HepG2 (cell line): ENCODE measurements around the gene SEPTIN10. TPM values are rescaled to one million over a fixed set of nuclear protein-coding genes. Genes with fewer than 3 reads are reported as not detected.
A peak's percentile ranks its signal among the peaks of the same experiment; 100 is the strongest.

ENCODE experiments used
- CBFB ChIP-seq: sonication (generic); formaldehyde crosslinking; IDR thresholded peaks from 2 replicates; pipeline ENCODE4 v1.4.0; 2020; ENCODE audit warnings: missing genetic modification reagents
- DMAP1 ChIP-seq: IDR thresholded peaks from 2 replicates; pipeline ENCODE4 v1.6.1; 2016
- DNMT3B ChIP-seq: conservative IDR thresholded peaks from 2 replicates; pipeline ENCODE4 v1.6.1; 2016; ENCODE audit warnings: missing biosample characterization, control low read depth
- FOSL2 ChIP-seq: sonication (generic); formaldehyde crosslinking; IDR thresholded peaks from 2 replicates; pipeline ENCODE4 v1.4.0; 2020; ENCODE audit warnings: missing genetic modification reagents
- HNRNPH1 ChIP-seq: fragments of 200-400 bp; formaldehyde crosslinking; optimal IDR thresholded peaks from 2 replicates; pipeline ENCODE3; 2017; ENCODE audit warnings: mild to moderate bottlenecking, low read depth, low read length
- KDM1A ChIP-seq: IDR thresholded peaks from 2 replicates; pipeline ENCODE4 v1.6.1; 2016; ENCODE audit warnings: missing compliant biosample characterization
- KDM6A ChIP-seq: IDR thresholded peaks from 2 replicates; pipeline ENCODE4 v1.6.1; 2016; ENCODE audit warnings: low read depth
- MAFF ChIP-seq: IDR thresholded peaks from 2 replicates; pipeline ENCODE4 v1.6.1; 2011; ENCODE audit warnings: low read depth, low read length, improper control_type of control experiment
- NFE2L1 ChIP-seq: sonication (generic); formaldehyde crosslinking; IDR thresholded peaks from 2 replicates; pipeline ENCODE4 v1.4.0; 2020; ENCODE audit warnings: missing genetic modification reagents, mild to moderate bottlenecking, borderline replicate concordance
- SKIL ChIP-seq: sonication (generic); formaldehyde crosslinking; IDR thresholded peaks from 2 replicates; pipeline ENCODE4 v1.8.0; 2022; ENCODE audit warnings: missing genetic modification reagents, mild to moderate bottlenecking, moderate library complexity, borderline replicate concordance
- TERF1 ChIP-seq: sonication (generic); formaldehyde crosslinking; IDR thresholded peaks from 2 replicates; pipeline ENCODE4 v1.8.0; 2022; ENCODE audit warnings: mild to moderate bottlenecking, missing genetic modification reagents, moderate library complexity
- TFDP1 ChIP-seq: IDR thresholded peaks from 2 replicates; pipeline ENCODE4 v1.6.1; 2016; ENCODE audit warnings: missing compliant biosample characterization, missing genetic modification reagents, borderline replicate concordance
- TFDP2 ChIP-seq: sonication (generic); formaldehyde crosslinking; IDR thresholded peaks from 2 replicates; pipeline ENCODE4 v1.4.0; 2020; ENCODE audit warnings: missing genetic modification reagents
- TRIM24 ChIP-seq: sonication (generic); formaldehyde crosslinking; IDR thresholded peaks from 2 replicates; pipeline ENCODE4 v1.8.0; 2022; ENCODE audit warnings: mild to moderate bottlenecking, missing genetic modification reagents
- ZBTB33 ChIP-seq: sonication (generic); formaldehyde crosslinking; IDR thresholded peaks from 2 replicates; pipeline ENCODE4 v1.4.0; 2020; ENCODE audit warnings: missing genetic modification reagents
- ZNF292 ChIP-seq: sonication (generic); formaldehyde crosslinking; IDR thresholded peaks from 2 replicates; pipeline ENCODE4 v1.8.1; 2022; ENCODE audit warnings: mild to moderate bottlenecking, low read depth, missing genetic modification reagents, borderline replicate concordance
- ZNF660 ChIP-seq: sonication (generic); formaldehyde crosslinking; IDR thresholded peaks from 2 replicates; pipeline ENCODE4 v1.5.1; 2020; ENCODE audit warnings: mild to moderate bottlenecking, low read depth, missing genetic modification reagents, borderline replicate concordance
- polyA plus RNA-seq, 8 experiments: library from polyadenylated mRNA; depleted of rRNA in 3 of 8; stranded (reverse) in 7 of 8; unstranded in 1 of 8; fragments of >200 nt; fragmentation: Illumina TruSeq in 4 of 8; extraction: Trizol in 4 of 8; gene quantifications; 2 replicates each; pipeline versions ENCODE4 v1.2.1 to v1.2.3, GENCODE V29; 2011 to 2016; ENCODE audit warnings: low read depth in 4 of 8, missing spikeins in 1 of 8, mixed read lengths in 1 of 8; ENCODE audit not compliant: insufficient read depth in 1 of 8
- total RNA-seq, 5 experiments: library from RNA; depleted of rRNA; stranded (reverse); fragments of >200 nt; fragmentation: Illumina TruSeq; extraction: Trizol; gene quantifications; 2 replicates each; pipeline ENCODE4 v1.2.3, GENCODE V29; 2016; ENCODE audit warnings: low read depth in 1 of 5
- TF ChIP-seq, protein P1 (sequence below): sonication (generic); formaldehyde crosslinking; IDR thresholded peaks from 2 replicates; pipeline ENCODE4 v1.4.0; 2020; ENCODE audit warnings: mild to moderate bottlenecking, low read depth, missing genetic modification reagents

The SEPTIN10 gene
- total and polyA plus RNA-seq, 2 of the 13 experiments (the other 11 are each of a cell fraction or from before 2014, with no cell fraction given): 45.8 to 67.5 TPM

GRCh38 chr2:109529532-109530449, 84.0 kb downstream of the SEPTIN10 start (continued):
- TF ChIP-seq TFDP2 (CRISPR knock-in tag): 0 out of 2 replicates have a peak, but pooled peaks have one; percentile 55
- no peak for TF ChIP-seq DMAP1 (CRISPR knock-in tag)
- TF ChIP-seq ZBTB33 (CRISPR knock-in tag): peak; percentile 63
- TF ChIP-seq CBFB (CRISPR knock-in tag): no peak
- TF ChIP-seq FOSL2 (CRISPR knock-in tag): 0 out of 2 replicates have a peak, but pooled peaks have one; percentile 11
- TF ChIP-seq, protein P1, sequence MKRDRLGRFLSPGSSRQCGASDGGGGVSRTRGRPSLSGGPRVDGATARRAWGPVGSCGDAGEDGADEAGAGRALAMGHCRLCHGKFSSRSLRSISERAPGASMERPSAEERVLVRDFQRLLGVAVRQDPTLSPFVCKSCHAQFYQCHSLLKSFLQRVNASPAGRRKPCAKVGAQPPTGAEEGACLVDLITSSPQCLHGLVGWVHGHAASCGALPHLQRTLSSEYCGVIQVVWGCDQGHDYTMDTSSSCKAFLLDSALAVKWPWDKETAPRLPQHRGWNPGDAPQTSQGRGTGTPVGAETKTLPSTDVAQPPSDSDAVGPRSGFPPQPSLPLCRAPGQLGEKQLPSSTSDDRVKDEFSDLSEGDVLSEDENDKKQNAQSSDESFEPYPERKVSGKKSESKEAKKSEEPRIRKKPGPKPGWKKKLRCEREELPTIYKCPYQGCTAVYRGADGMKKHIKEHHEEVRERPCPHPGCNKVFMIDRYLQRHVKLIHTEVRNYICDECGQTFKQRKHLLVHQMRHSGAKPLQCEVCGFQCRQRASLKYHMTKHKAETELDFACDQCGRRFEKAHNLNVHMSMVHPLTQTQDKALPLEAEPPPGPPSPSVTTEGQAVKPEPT (CRISPR knock-in tag): no peak
- TF ChIP-seq TFDP1 (CRISPR knock-in tag): peak; percentile 64; the same call in 1 of the 2 replicates
- TF ChIP-seq KDM1A (CRISPR knock-in tag): no peak
- no peak for TF ChIP-seq ZNF292 (CRISPR knock-in tag)
- TF ChIP-seq ZNF660 (CRISPR knock-in tag): no peak
- TF ChIP-seq MAFF: no peak
- TF ChIP-seq TERF1 (CRISPR knock-in tag): no peak
- no peak for TF ChIP-seq KDM6A
- TF ChIP-seq DNMT3B (CRISPR knock-in tag): no peak
- TF ChIP-seq HNRNPH1: no peak
- TF ChIP-seq NFE2L1 (CRISPR knock-in tag): no peak
- TF ChIP-seq TRIM24: 0 out of 2 replicates have a peak, but pooled peaks have one; percentile 20
- TF ChIP-seq SKIL (CRISPR knock-in tag): no peak
